ENCODE data around the gene USF3. TPM values are rescaled to one million over a fixed set of nuclear protein-coding genes. Genes with fewer than 3 reads are reported as not detected.

Gene USF3
- total RNA-seq, 1 donor from 2014 or later, result 8.4 TPM

- Histone ChIP-seq H3K27me3 (ENCODE audit: control insufficient read depth in 3 of 3, insufficient read depth in 3 of 3, low read length in 3 of 3) (no peaks in the 10 kb centered on the region), H3K9ac (ENCODE audit: low read depth in 1 of 3, low read length in 3 of 3) (no peak overlapping the region), H3K27ac (ENCODE audit: low read depth, low read length) (no peak overlapping the region), H3K36me3 (ENCODE audit: control insufficient read depth in 3 of 3, insufficient read depth in 3 of 3, low read length in 3 of 3) (no peaks in the 10 kb centered on the region), H3K4me3 (ENCODE audit: low read length in 3 of 3) (no peak overlapping the region), H3K9me3 (ENCODE audit: control insufficient read depth in 3 of 3, low read length in 3 of 3) (no peaks in the 10 kb centered on the region), H3K4me1 (ENCODE audit: control insufficient read depth in 3 of 3, insufficient read depth in 3 of 3, low read length in 3 of 3) (peaks cover 7 to 15% (median 7%) of the 10 kb centered on the region in 3 donors)
These were observed 32.2 kb upstream of the USF3 start for GRCh38 chr3:113728661-113729060.

- Histone ChIP-seq H3K27ac (ENCODE audit: low read depth, low read length) (no peak overlapping the region), H3K4me1 (ENCODE audit: control insufficient read depth in 3 of 3, insufficient read depth in 3 of 3, low read length in 3 of 3) (peaks cover 0 to under 1% (median 0%) of the 10 kb centered on the region in 3 donors), H3K9ac (ENCODE audit: low read depth in 1 of 3, low read length in 3 of 3) (no peak overlapping the region), H3K27me3 (ENCODE audit: control insufficient read depth in 3 of 3, insufficient read depth in 3 of 3, low read length in 3 of 3) (no peaks in the 10 kb centered on the region), H3K9me3 (ENCODE audit: control insufficient read depth in 3 of 3, low read length in 3 of 3) (no peaks in the 10 kb centered on the region), H3K4me3 (ENCODE audit: low read length in 3 of 3) (no peak overlapping the region), H3K36me3 (ENCODE audit: control insufficient read depth in 3 of 3, insufficient read depth in 3 of 3, low read length in 3 of 3) (peaks cover 9 to 36% (median 27%) of the 10 kb centered on the region in 3 donors)
These were observed 25.2 kb upstream of the USF3 start for GRCh38 chr3:113721636-113722035.

GRCh38 chr3:113719758-113720157 is 23.3 kb upstream of the USF3 start:
- Histone ChIP-seq H3K36me3 (ENCODE audit: control insufficient read depth in 3 of 3, insufficient read depth in 3 of 3, low read length in 3 of 3) (peaks cover 9 to 36% (median 27%) of the 10 kb centered on the region in 3 donors), H3K4me3 (ENCODE audit: low read length in 3 of 3) (no peak overlapping the region), H3K9ac (ENCODE audit: low read depth in 1 of 3, low read length in 3 of 3) (no peak overlapping the region), H3K27ac (ENCODE audit: low read depth, low read length) (no peak overlapping the region), H3K9me3 (ENCODE audit: control insufficient read depth in 3 of 3, low read length in 3 of 3) (no peaks in the 10 kb centered on the region), H3K4me1 (ENCODE audit: control insufficient read depth in 3 of 3, insufficient read depth in 3 of 3, low read length in 3 of 3) (no peaks in the 10 kb centered on the region), H3K27me3 (ENCODE audit: control insufficient read depth in 3 of 3, insufficient read depth in 3 of 3, low read length in 3 of 3) (no peaks in the 10 kb centered on the region)

- Histone ChIP-seq H3K9ac (ENCODE audit: low read depth in 1 of 3, low read length in 3 of 3) (no peak overlapping the region), H3K27ac (ENCODE audit: low read depth, low read length) (no peak overlapping the region), H3K9me3 (ENCODE audit: control insufficient read depth in 3 of 3, low read length in 3 of 3) (no peaks in the 10 kb centered on the region), H3K36me3 (ENCODE audit: control insufficient read depth in 3 of 3, insufficient read depth in 3 of 3, low read length in 3 of 3) (peaks cover 9 to 36% (median 27%) of the 10 kb centered on the region in 3 donors), H3K27me3 (ENCODE audit: control insufficient read depth in 3 of 3, insufficient read depth in 3 of 3, low read length in 3 of 3) (no peaks in the 10 kb centered on the region), H3K4me3 (ENCODE audit: low read length in 3 of 3) (no peak overlapping the region), H3K4me1 (ENCODE audit: control insufficient read depth in 3 of 3, insufficient read depth in 3 of 3, low read length in 3 of 3) (no peaks in the 10 kb centered on the region)
These were observed 22.9 kb upstream of the USF3 start for GRCh38 chr3:113719294-113719693.

GRCh38 chr3:113717818-113718217 is 21.4 kb upstream of the USF3 start:
- no peaks in the 10 kb centered on the region for H3K9me3 ChIP-seq (ENCODE audit: control insufficient read depth in 3 of 3, low read length in 3 of 3)
- H3K36me3 ChIP-seq (ENCODE audit: control insufficient read depth in 3 of 3, insufficient read depth in 3 of 3, low read length in 3 of 3), result peaks cover 9 to 29% (median 25%) of the 10 kb centered on the region in 3 donors
- no peaks in the 10 kb centered on the region for H3K4me1 ChIP-seq (ENCODE audit: control insufficient read depth in 3 of 3, insufficient read depth in 3 of 3, low read length in 3 of 3)
- H3K27me3 ChIP-seq (ENCODE audit: control insufficient read depth in 3 of 3, insufficient read depth in 3 of 3, low read length in 3 of 3), result no peaks in the 10 kb centered on the region
- no peak overlapping the region for H3K27ac ChIP-seq (ENCODE audit: low read depth, low read length)
- H3K9ac ChIP-seq (ENCODE audit: low read depth in 1 of 3, low read length in 3 of 3), result no peak overlapping the region
- H3K4me3 ChIP-seq (ENCODE audit: low read length in 3 of 3), result no peak overlapping the region

- H3K9ac ChIP-seq (ENCODE audit: low read depth in 1 of 3, low read length in 3 of 3), result no peak overlapping the region
These were observed 20.9 kb upstream of the USF3 start for GRCh38 chr3:113717308-113717707.

GRCh38 chr3:113714702-113715101 is 18.3 kb upstream of the USF3 start:
- no peak overlapping the region for H3K9ac ChIP-seq (ENCODE audit: low read depth in 1 of 3, low read length in 3 of 3)
- no peaks in the 10 kb centered on the region for H3K27me3 ChIP-seq (ENCODE audit: control insufficient read depth in 3 of 3, insufficient read depth in 3 of 3, low read length in 3 of 3)
- peaks cover 0 to 8% (median 6%) of the 10 kb centered on the region in 3 donors for H3K36me3 ChIP-seq (ENCODE audit: control insufficient read depth in 3 of 3, insufficient read depth in 3 of 3, low read length in 3 of 3)
- H3K27ac ChIP-seq (ENCODE audit: low read depth, low read length), result no peak overlapping the region
- no peaks in the 10 kb centered on the region for H3K4me1 ChIP-seq (ENCODE audit: control insufficient read depth in 3 of 3, insufficient read depth in 3 of 3, low read length in 3 of 3)
- H3K9me3 ChIP-seq (ENCODE audit: control insufficient read depth in 3 of 3, low read length in 3 of 3), result no peaks in the 10 kb centered on the region
- no peak overlapping the region for H3K4me3 ChIP-seq (ENCODE audit: low read length in 3 of 3)

More at GRCh38 chr3:113717308-113717707, 20.9 kb upstream of the USF3 start:
- Histone ChIP-seq H3K4me3 (ENCODE audit: low read length in 3 of 3) (no peak overlapping the region), H3K27ac (ENCODE audit: low read depth, low read length) (no peak overlapping the region), H3K9me3 (ENCODE audit: control insufficient read depth in 3 of 3, low read length in 3 of 3) (no peaks in the 10 kb centered on the region), H3K27me3 (ENCODE audit: control insufficient read depth in 3 of 3, insufficient read depth in 3 of 3, low read length in 3 of 3) (no peaks in the 10 kb centered on the region), H3K4me1 (ENCODE audit: control insufficient read depth in 3 of 3, insufficient read depth in 3 of 3, low read length in 3 of 3) (no peaks in the 10 kb centered on the region), H3K36me3 (ENCODE audit: control insufficient read depth in 3 of 3, insufficient read depth in 3 of 3, low read length in 3 of 3) (peaks cover 9 to 28% (median 25%) of the 10 kb centered on the region in 3 donors)

- no peaks in the 10 kb centered on the region for H3K4me1 ChIP-seq (ENCODE audit: control insufficient read depth in 3 of 3, insufficient read depth in 3 of 3, low read length in 3 of 3)
These were observed 15.7 kb upstream of the USF3 start for GRCh38 chr3:113712129-113712528.

GRCh38 chr3:113707835-113708234 is 11.4 kb upstream of the USF3 start:
- no peaks in the 10 kb centered on the region for H3K27me3 ChIP-seq (ENCODE audit: control insufficient read depth in 3 of 3, insufficient read depth in 3 of 3, low read length in 3 of 3)
- no peak overlapping the region for H3K9ac ChIP-seq (ENCODE audit: low read depth in 1 of 3, low read length in 3 of 3)
- no peaks in the 10 kb centered on the region for H3K36me3 ChIP-seq (ENCODE audit: control insufficient read depth in 3 of 3, insufficient read depth in 3 of 3, low read length in 3 of 3)
- no peaks in the 10 kb centered on the region for H3K4me1 ChIP-seq (ENCODE audit: control insufficient read depth in 3 of 3, insufficient read depth in 3 of 3, low read length in 3 of 3)
- H3K9me3 ChIP-seq (ENCODE audit: control insufficient read depth in 3 of 3, low read length in 3 of 3), result no peaks in the 10 kb centered on the region
- H3K27ac ChIP-seq (ENCODE audit: low read depth, low read length), result no peak overlapping the region
- no peak overlapping the region for H3K4me3 ChIP-seq (ENCODE audit: low read length in 3 of 3)

More at GRCh38 chr3:113712129-113712528, 15.7 kb upstream of the USF3 start:
- Histone ChIP-seq H3K4me3 (ENCODE audit: low read length in 3 of 3) (no peak overlapping the region), H3K9ac (ENCODE audit: low read depth in 1 of 3, low read length in 3 of 3) (no peak overlapping the region), H3K9me3 (ENCODE audit: control insufficient read depth in 3 of 3, low read length in 3 of 3) (no peaks in the 10 kb centered on the region), H3K27ac (ENCODE audit: low read depth, low read length) (no peak overlapping the region), H3K36me3 (ENCODE audit: control insufficient read depth in 3 of 3, insufficient read depth in 3 of 3, low read length in 3 of 3) (no peaks in the 10 kb centered on the region), H3K27me3 (ENCODE audit: control insufficient read depth in 3 of 3, insufficient read depth in 3 of 3, low read length in 3 of 3) (no peaks in the 10 kb centered on the region)

GRCh38 chr3:113698956-113699355 is 2.5 kb upstream of the USF3 start:
- H3K36me3 ChIP-seq (ENCODE audit: control insufficient read depth in 3 of 3, insufficient read depth in 3 of 3, low read length in 3 of 3), result no peaks in the 10 kb centered on the region
- peaks cover 10 to 28% (median 24%) of the 10 kb centered on the region in 3 donors for H3K4me1 ChIP-seq (ENCODE audit: control insufficient read depth in 3 of 3, insufficient read depth in 3 of 3, low read length in 3 of 3)
- peak overlapping the region; percentile 30 to 57 (median 56) for H3K4me3 ChIP-seq (ENCODE audit: low read length in 3 of 3)
- peak overlapping the region in 2 of 3 donors; percentile 0 to 55 for H3K9ac ChIP-seq (ENCODE audit: low read depth in 1 of 3, low read length in 3 of 3)
- H3K27ac ChIP-seq (ENCODE audit: low read depth, low read length), result peak overlapping the region; percentile 87
- no peaks in the 10 kb centered on the region for H3K27me3 ChIP-seq (ENCODE audit: control insufficient read depth in 3 of 3, insufficient read depth in 3 of 3, low read length in 3 of 3)
- no peaks in the 10 kb centered on the region for H3K9me3 ChIP-seq (ENCODE audit: control insufficient read depth in 3 of 3, low read length in 3 of 3)
